Activated naive CD4-positive, alpha-beta T cell treated with Interleukin-2 at 50 U/mL for 16 hours (primary cell): ENCODE measurements around the gene LGALS9C.
"Not testable (repeated sequence)": the region's sequence is repeated elsewhere in the genome, so short reads cannot be mapped to it uniquely, and the experiment has no call there.

ENCODE experiments used
- DNase-seq: peaks from one replicate; pipeline ENCODE4 v3.0.0-alpha.2; 2020

LGALS9C gene

DNA sequence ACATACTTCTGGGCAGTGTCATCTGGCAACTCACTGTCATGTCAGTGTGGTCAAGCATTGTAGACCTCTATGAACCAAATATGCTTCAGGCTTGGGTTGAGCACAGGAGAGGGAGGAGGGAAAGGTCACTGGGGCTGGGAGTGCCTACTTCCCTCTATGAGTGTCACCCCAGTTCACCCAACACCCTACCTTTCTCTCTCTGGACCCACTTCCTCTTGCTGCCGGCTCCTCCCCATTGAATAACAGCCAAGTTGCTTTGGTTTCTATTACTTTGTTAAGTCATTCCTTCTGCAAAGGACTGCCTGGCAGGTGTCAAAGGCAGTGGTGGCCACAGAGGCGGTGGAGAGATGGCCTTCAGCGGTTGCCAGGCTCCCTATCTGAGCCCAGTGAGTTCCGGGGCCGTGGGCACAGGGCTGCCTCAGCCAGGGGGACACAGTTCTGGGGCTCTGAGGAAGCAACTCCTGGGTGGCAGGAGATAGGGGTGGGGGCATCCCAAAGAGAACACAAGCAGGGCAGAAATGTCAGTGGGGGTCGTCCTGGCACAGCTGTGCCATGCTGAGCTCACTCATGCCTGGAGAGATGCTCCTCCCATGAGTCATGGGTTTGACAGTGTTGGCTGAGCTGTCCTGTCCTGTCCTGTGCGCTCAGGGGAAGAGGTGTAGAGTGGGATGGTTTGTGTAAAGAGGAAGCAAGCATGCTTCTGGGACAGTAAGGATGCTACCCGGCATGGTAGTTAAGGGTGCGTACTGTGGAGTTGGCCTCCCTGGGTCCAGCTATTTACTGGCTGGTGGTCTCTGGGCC lies at the start of gene LGALS9C:
TSS of gene LGALS9C (plus strand) at position 282 of the 801 bp plus-strand sequence. CDS start at position 348, 66 bp downstream.
- not testable (repeated sequence) for DNase-seq

DNA sequence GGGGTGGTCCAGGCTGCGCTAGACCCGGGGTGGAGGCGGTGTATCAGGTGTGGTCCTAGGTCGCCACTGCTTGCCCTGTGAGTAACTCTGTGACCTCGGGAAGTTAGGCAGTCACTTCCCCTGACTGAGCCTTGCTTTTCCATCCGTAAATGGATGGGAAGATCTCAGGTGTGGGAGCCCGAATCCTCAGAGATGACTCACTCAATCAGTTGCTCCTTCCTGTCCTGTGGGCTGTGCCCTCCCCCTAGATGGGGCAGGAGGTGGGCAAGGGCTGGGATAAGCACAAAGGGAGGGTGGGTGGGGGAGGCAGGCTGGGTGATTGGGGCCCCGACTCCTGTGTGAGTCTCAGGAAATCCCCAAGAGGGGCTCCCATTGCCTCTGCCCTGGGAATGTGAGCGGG lies 44.4 kb upstream of the LGALS9C start:
- DNase-seq, result not testable (repeated sequence)

DNA sequence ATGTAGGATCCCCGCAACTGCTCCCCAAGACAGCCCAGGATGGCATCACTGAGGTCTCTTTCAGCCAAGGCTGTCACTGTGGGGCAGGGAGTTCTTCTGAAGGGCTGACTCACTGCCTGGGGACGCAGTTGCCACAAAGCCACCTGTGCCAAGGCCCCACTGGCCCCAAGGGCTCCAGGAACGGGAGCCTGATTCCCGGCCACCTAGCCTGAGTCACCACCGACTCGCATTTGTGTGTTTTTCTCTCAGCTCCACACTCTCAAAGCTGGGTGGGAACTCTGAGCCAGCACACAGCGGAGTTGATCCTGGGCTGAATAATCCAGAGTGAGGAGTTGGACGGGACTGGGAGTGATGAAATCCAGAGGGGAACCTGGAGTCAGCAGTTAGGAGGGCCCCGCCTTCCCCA lies 37.1 kb upstream of the LGALS9C start:
- DNase-seq, result not testable (repeated sequence)

DNA sequence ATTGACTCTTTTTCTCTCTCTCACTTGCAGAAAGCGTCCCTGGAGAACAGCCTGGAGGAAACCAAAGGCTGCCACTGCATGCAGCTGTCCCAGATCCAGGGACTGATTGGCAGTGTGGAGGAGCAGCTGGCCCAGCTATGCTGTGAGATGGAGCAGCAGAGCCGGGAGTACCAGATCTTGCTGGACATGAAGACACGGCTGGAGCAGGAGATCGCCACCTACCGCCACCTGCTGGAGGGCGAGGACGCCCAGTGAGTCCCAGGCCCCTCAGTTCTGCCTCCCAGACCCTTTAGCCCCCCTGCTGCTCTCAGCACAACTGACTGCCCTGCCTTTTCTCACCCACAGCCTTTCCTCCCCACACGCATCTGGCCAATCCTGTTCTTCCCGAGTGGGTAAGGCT lies 34.5 kb upstream of the LGALS9C start:
- DNase-seq, result peak; percentile 45

DNA sequence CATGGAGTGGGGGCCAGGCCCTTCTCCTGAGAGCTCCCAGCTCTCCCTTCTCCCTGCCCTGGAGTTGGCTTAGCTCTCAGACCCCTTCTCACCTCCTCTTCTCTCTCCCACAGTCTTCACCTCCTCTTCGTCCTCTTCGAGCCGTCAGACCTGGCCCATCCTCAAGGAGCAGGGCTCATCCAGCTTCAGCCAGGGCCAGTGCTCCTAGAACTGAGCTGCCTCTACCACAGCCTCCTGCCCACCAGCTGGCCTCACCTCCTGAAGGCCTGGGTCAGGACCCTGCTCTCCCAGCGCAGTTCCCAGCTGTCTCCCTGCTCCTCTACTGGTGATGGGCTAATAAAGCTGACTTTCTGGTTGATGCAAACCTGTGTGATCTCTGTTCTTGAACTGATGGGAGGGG lies 34.1 kb upstream of the LGALS9C start:
- DNase-seq, result not testable (repeated sequence)

DNA sequence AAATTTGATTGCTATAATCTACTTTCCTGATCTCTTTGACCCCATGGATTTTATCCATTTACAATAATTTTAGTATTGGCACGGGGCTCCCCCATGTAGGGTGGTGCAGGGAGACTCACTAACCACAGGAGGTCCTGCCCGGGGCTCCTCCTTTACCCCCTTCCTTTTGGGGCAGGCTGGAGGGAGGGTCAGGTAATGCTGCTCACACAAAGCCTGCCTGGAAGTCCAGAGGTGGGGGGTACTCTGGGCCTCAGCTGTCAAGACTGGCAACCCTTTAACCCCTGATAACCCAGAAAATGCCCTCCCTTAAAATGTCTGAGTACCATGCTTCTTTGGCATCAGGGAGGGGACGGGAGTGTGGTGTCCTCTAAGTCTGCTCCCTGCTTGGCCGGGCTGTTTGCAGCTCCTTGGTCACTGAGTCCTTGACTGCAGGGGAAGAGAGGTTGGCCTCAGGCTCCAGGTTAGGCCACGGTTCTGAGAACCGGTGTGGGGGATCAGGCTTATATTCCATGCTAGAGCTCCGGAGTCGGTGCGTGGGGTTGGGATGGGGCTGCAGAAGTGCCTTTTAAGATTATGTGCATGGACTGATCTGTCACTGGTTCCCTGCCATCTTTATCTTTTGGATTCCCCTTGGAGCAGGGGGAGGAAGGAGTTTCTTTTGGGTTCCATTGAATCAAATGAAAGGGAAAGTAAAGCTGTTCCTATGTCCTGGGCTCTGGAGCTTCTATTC lies 28.9 kb upstream of the LGALS9C start:
- DNase-seq, result not testable (repeated sequence)

DNA sequence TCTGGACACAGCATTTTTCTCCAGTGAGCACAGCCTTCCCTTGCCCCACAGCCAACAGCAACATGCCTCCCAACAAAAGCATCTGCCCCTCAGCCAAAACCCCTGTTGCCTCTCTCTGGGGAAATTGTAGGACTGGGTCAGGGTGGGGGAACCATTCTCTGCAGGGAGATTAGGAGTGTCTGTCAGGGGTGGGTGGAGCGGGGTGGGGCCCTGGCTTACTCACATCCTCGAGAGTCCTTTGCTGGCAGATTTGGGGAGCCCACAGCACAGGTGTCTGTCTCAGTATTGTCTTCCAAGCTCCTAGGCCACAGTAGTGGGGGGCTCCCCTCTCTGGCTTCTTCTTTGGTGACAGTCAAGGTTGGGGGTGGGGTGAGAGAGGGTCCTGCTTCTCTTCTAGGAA lies 28.3 kb upstream of the LGALS9C start:
- not testable (repeated sequence) for DNase-seq

DNA sequence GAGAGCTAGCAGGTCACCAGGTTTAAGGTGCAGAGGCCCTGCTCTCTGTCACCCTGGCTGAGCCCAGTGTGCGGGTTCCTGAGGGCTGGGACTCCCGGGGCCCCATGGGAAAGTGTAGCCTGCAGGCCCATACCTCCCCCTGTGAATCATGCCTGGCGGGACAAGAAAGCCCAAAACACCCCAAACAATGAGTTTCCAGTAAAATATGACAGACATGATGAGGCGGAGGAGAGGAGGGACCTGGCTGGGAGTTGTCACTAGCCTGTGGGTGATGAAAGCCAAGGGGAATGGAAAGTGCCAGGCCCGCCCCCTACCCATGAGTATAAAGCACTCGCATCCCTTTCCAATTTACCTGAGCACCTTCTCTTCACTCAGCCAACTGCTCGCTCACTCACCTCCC lies 26.8 kb upstream of the LGALS9C start:
- not testable (repeated sequence) for DNase-seq

DNA sequence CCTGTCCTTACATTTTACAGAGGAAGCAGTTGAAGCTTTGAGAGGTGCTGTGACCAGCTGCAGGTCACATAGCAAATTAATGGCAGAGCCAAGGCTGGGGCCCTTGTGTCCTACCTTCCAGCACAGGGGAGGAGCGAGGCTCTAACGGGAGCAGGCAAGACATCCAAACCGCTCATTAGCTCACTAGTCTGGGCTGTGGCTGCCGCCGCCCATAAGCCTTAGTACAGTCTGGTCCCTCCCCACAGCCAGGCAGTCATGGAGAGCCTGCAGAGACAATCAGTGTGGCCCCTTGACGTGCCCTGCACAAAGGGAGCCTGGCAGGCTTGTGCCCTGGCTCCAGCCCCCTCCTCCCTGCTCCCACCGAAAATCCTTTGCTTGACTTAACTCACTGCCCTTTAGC lies 25.6 kb upstream of the LGALS9C start:
- DNase-seq, result not testable (repeated sequence)

DNA sequence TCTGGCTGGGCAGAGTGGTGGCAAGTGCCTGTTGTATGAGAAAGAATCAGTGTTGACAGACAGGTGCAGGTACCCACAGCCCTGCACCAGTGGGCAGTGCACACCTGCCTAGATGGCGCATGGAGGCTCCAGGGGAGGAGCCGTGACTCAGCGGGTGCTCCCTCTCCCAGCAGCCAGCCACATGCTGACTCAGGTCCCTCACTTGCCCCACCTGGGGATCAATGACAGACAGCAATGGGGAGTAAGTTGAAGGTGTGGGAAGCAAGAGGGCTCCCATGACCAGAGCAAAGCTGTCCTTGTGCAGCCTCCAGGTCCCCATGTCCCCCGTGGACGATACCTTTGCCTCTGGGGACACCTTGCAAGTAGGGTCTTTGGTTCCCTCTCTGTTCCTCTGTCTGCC lies 24.6 kb upstream of the LGALS9C start:
- not testable (repeated sequence) for DNase-seq

DNA sequence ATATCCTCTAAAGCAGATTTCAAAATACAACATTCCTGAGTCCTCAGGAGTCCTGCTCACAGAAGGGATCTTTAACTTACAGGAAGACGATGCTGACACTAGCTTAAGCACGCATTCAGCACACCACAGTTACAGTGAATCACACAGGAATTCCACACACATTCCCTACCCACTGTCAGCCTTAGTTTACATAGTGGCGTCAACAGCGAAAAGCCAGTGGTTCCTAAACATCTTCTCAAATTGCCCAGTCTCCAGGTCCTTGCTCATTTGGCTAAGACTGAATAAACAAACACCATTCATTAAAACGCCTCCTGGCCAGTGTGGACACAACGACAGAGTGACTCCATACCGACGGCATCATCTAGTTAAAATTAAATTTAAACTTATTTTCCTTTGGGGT lies 17.6 kb upstream of the LGALS9C start:
- not testable (repeated sequence) for DNase-seq

DNA sequence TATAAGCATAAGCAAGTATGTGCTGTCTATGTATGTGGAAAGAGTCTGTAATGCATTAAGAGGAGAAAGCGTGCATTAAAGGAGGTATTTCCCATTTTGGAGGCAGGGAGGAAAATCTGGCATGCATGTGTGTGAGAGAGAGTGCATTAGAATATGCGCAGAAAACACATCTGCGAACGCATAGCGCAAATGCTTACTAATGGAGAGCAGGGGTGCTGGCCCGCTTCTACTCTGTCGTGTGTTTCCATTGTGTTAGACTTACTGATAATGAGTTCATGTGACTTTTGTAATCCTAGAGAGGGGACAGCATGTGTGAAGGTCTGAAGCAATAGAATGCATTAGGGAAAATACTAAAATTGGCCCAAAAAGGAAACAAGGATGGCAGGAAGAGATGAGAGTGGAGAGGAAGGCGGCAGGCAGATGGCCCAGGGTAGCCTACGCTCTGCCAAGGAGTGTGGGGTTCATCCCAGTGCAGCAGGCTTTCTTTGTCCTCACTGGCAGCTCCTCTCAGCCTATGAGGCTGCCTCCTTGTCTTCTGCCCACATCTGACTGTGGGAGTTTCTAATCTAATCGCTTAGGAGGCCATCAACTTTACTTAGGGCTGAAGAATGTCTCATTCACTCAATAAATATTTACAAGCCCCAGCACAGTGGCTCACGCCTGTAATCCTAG lies 12.6 kb upstream of the LGALS9C start:
- DNase-seq, result not testable (repeated sequence)

DNA sequence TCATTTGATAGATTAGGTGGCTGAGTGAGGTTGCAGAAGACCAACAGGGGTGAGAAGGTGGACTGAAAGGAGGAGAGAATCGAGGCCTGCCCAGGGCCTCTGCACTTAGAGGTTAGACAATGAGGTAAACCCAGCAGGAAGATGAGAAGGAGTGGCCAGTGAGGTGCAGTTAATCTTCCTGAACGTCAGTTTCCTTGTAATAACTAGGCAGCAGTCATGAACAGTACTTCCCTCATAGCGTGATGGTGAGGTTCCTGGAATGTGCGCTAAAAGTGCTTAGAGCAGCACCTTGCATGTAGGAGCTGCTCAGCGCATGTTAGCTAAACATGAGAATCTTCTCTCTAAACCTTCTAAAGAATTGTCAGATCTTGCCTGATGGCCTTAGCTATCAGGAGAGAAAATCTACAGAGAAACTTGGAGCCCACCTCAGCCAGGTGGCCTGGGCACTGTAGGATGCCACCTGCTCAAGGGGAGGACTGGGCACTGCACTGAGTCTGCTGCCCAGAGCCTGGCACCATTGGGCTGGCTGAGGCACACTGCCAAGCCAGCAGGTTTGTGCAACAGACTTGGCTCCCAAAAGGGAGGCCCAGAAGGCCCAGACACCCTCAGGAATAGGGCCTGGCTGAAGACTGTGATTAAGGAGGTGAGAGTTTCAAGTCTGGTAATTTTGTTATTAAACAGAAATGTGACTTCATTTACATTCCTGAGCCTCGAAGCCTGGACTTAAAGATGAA lies 10.2 kb upstream of the LGALS9C start:
- not testable (repeated sequence) for DNase-seq

DNA sequence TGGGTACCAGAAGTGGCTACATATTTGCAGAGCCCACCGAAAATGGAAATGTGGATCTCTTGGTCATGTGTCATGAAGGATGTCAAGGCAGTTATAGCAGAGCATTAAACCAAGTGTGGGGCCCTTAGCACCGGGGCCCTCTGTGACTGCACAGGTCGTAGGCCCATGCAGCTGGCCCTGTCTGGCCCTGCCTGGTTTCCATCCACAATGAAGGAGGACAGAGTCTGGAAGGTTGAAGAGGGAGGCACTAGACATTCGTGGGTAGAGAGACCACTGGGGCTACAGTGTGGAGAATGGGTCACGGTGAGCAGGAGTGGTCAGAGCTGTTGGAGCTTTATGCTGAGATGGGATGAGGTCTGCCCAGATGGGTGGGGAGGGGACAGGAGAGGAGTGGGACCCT lies 9.6 kb upstream of the LGALS9C start:
- not testable (repeated sequence) for DNase-seq

DNA sequence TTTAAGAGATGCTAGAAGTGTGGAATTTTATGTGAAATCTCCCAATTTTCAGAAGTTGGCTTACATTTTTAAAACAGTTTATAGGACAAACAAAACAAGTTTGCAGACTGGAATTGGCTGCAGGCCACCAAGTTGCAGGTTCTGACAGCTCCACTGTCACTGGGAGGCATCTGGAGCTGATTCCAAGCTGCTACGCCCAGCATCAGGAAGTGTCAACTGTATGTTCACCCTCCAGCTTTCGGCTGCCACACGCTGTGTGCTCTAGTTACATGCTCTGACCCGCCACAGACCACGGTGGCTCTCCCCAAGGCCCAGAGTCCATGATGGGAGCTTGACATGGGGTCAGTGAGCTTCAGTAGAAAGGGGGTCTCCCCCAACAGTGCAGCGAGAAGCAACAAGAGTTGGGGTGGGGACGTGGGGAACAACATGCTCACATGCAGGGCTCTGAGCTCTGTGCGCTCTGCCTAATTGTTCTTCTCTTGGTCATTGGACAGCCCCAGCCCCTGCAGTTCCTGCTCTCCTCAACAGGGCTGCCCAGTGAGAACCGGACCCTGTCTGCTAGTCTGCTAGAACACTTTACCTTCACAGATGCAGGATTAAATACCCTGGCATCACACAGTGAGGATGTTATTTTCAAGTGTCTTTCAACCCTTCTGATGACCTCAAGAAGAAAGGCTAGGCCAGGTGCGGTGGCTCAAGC lies 8.0 kb upstream of the LGALS9C start:
- DNase-seq, result not testable (repeated sequence)

DNA sequence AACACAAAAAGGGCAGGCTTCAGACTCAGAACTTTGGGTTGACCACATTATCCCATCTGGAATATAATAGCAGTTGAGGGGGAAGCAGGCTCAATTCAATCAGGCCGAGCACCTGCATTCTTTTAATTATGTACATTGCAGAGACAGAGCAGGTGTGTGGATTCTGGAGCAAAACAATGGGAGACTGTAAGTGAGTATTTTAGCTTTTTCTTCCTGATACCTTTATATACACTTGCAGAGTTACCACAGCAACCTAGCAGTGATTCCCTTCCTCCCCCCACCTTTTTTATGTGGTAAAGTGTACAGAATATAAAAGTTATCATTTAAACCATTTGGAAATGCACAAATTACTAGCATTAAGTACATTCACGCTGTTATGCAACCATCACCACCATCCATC lies 6.8 kb upstream of the LGALS9C start:
- not testable (repeated sequence) for DNase-seq

DNA sequence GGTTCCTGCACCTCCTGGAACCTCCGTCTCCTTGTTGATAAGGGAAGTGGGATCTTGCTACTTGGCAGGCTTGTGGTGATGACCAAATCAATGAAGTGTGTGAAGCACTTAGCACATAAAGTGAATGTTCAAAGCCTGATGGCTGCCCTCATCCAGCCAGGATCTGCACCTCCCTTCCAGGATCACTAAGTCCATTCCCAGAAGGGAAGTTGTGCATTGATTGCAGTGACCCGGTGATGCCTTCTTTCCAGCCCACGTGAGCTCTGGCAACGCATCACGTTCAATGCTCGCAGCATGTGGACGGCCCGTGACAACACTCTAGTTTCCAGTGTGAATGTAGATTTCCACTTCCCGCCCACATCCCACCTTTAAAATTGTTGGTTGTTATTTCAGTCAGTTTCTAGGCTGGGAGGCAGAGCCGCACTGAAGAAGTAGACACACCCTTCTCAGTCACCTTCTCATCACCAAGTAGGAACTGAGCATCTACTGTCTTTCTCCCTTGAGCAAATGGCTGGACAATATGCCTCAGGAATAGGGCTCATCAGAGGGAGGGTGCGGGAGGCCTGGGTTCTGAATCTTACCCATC lies 6.2 kb upstream of the LGALS9C start:
- not testable (repeated sequence) for DNase-seq

DNA sequence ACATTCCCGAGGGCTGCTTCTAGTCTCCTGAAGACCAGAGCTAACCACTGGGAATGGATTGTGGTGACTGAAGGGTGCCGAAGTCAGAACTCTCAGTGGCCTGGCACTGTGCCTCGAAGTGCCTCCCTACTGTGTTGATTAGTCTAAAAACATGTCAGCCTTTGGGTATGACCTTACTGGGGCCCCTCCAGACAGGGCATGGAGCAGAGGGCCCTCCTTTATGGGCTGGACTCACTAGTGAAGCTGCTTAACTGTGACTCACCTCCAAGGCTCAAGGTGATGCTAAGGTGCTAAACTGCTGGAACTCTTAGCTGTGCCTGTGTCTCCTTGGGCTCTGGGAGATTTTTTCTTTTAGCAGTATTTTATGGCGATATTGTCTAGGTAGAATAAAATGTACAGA lies 2.6 kb upstream of the LGALS9C start:
- not testable (repeated sequence) for DNase-seq

DNA sequence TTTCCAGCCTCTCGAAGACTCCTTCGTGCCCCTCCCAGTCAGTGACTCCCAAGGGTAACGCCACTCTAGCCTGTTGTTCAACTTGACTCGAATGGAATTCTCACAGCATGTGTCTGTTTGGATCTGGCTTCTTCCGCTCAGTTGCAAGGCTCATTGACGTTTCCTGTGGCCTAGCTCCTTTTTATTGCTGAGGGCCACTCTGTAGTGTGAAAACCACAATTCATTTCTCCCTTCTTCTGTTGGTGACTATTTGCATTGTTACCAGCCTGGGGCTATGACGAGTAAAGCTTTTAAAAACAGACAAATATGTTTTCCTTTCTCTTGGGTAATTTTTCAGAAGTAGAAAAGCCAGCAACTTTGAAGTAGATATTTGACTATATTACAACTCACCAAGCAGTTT lies 1.8 kb upstream of the LGALS9C start:
- not testable (repeated sequence) for DNase-seq

DNA sequence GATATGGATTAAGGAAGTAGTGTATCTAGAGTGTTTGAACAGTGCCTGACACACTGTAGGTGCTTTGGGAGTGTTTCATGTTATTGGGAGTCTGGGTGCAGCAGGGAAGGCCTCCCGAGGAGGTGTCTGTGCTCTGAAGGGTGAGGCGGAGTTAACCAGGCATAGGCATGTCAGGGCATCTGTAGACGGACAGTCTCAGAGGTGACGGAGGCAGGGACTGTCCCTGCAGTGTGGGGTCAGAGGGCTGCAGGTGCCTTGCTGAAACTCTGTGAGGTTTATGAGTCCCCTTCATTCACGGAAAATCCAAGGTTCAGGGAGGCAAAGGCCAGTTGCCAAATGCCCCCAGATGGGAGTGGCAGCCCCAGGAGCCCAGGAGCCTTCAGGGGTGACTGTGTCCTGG lies 778 bp downstream of the LGALS9C start:
- not testable (repeated sequence) for DNase-seq

DNA sequence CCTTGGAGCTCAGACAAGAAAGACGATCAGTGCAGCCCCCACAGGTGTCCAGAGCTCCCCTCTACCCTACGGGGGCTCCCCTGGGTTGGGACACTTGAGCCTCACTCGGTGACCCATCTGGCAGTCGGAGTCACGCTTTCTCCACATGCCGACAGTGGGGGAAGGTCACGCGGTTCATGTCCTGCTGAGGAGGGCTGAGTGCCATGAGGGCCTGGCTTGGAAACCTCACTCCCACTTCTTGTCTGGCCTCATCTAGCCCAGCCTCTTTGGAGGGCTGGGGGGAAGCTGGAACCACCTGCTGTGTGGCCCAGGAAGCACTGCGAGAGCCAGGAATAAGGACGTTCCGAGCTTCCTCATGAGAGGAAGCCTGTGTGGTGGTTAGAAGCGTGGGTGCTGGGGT lies 1.8 kb downstream of the LGALS9C start:
- not testable (repeated sequence) for DNase-seq
